Gastrocnemius medialis (tissue), 4 donors: ENCODE data around the gene SMAD3. TPM values are rescaled to one million over a fixed set of nuclear protein-coding genes. Genes with fewer than 3 reads are reported as not detected.
A peak's percentile ranks its signal among the peaks of the same experiment; 100 is the strongest.

Experiments
- ATAC-seq, 2 donors: fragments of 150-250 bp; one replicate each; pipeline ENCODE4 v1.9.1; 2016
- DNase-seq, 2 donors: peaks; one replicate each; pipeline ENCODE4 v3.0.0-alpha.2; 2019
- H3K27ac ChIP-seq, 4 donors: fragments of 200-600 bp; sonication (generic); 1 replicate in 1 of 4; 2 replicates in 3 of 4; pipeline ENCODE4 v1.5.1; 2016 to 2018; ENCODE audit warnings: mild to moderate bottlenecking in 2 of 4, moderate library complexity in 1 of 4
- H3K27me3 ChIP-seq, 3 donors: fragments of 200-600 bp; sonication (generic) in 2 of 3; 1 replicate in 1 of 3; 2 replicates in 2 of 3; pipeline versions ENCODE4 v1.5.1 to v1.6.0; 2016 to 2019; ENCODE audit warnings: mild to moderate bottlenecking in 1 of 3, moderate library complexity in 1 of 3
- H3K36me3 ChIP-seq, 2 donors: fragments of 200-600 bp; sonication (generic) in 1 of 2; one replicate each; pipeline ENCODE4 v1.5.1; 2017 to 2018
- H3K4me1 ChIP-seq, 2 donors: fragments of 200-600 bp; sonication (generic) in 1 of 2; one replicate each; pipeline ENCODE4 v1.5.1; 2016 to 2017; ENCODE audit warnings: mild to moderate bottlenecking in 2 of 2
- H3K4me3 ChIP-seq, 4 donors: fragments of 200-600 bp; sonication (generic) in 3 of 4; 1 replicate in 1 of 4; 2 replicates in 3 of 4; pipeline ENCODE4 v1.5.1; 2016 to 2019; ENCODE audit warnings: mild to moderate bottlenecking in 2 of 4
- H3K9me3 ChIP-seq, 3 donors: fragments of 200-600 bp; sonication (generic) in 2 of 3; 1 replicate in 1 of 3; 2 replicates in 2 of 3; pipeline ENCODE4 v1.5.1; 2016 to 2019
- POLR2A ChIP-seq, 2 donors: fragments of 450-650 bp; IDR thresholded peaks; one replicate each; pipeline ENCODE4 v1.6.1; 2017; ENCODE audit warnings: antibody characterized with exemption in 2 of 2, mild to moderate bottlenecking in 2 of 2, moderate library complexity in 2 of 2
- in situ Hi-C, 4 donors: fragments of 200-750 bp; cut with MboI; loops; one replicate each; pipeline versions ENCODE4 v1.15.0 to v1.8.0; 2017; ENCODE audit warnings: low sequenced_read_pairs in 4 of 4
- intact Hi-C: fragments of 100-400 bp; cut with DNase I; formaldehyde crosslinking; loops from one replicate; pipeline ENCODE4 v1.15.1; 2023; ENCODE audit warnings: low total_unique reads
- total RNA-seq, 4 donors: library from RNA; depleted of rRNA; stranded (reverse); fragments of >200 nt; gene quantifications; one replicate each; pipeline versions ENCODE4 v1.1.0 to v1.2.3, GENCODE V29; 2016
- TF ChIP-seq, protein P1 (sequence below), 5 experiments: fragments of 450-650 bp in 3 of 5; fragments of 200-600 bp in 2 of 5; sonication (generic) in 2 of 5; IDR thresholded peaks in 4 of 5; conservative IDR thresholded peaks in 1 of 5; 1 replicate in 4 of 5; 2 replicates in 1 of 5; pipeline ENCODE4 v1.5.1; 2016 to 2019; ENCODE audit warnings: antibody characterized with exemption in 5 of 5, mild to moderate bottlenecking in 3 of 5, moderate library complexity in 3 of 5

SMAD3 gene
- total RNA-seq, 4 donors from 2014 or later, result 15.9 to 61.7 (median 26.3) TPM

DNA sequence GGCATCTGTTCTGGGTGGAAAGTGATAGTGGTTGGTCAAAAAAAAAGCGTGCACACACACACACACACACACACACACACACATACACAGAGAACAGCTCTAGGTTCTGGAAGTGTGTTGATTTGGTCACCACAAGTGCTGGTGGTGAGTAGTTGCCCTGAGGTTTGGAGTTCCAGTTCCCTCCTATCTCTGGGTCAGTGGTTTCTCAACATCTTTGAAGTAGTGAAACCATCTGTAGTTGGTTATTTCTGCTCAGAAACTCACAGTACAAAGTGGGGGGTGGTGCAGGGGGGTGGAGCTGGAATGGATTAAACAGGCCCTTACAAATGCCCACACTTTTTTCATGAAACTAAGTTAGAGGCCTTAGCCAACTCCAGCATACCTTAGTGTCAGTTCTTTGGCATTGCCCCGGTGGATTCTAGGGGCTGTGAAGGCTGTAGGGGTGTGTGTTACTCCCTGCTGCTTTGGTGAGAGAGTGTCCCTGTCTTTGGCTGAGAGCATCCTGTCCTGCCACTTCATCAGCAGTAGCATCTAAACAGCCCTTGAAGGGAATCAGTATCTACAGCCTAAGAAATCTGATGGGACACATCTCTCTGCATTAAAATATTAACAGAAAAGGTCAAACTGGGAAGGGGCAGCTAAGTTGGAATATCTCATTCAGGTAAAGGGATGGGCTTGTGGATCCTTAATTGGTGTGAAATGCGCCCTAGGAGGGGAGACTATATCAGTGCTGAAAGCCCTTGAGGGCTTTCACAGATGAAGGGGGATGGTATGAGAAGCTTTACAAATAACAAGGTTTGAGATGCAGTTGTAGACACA is 20.6 kb downstream of the SMAD3 start:
- DNase-seq, result no peak
- no peak overlapping the region for H3K4me3 ChIP-seq
- in situ Hi-C loops (no loop called here), intact Hi-C loops (no loop called here)
- H3K36me3 ChIP-seq, result no peaks in the 10 kb centered on the region
- no peaks in the 10 kb centered on the region for H3K9me3 ChIP-seq
- H3K27ac ChIP-seq, result peak overlapping the region in 3 of 4 donors; percentile 42 to 98 (median 97)
- H3K4me1 ChIP-seq, result peaks cover 92 to 98% of the 10 kb centered on the region in 2 donors
- no peak for TF ChIP-seq POLR2A (IDR thresholded peaks at IDR 0.05)
- TF ChIP-seq, protein P1, sequence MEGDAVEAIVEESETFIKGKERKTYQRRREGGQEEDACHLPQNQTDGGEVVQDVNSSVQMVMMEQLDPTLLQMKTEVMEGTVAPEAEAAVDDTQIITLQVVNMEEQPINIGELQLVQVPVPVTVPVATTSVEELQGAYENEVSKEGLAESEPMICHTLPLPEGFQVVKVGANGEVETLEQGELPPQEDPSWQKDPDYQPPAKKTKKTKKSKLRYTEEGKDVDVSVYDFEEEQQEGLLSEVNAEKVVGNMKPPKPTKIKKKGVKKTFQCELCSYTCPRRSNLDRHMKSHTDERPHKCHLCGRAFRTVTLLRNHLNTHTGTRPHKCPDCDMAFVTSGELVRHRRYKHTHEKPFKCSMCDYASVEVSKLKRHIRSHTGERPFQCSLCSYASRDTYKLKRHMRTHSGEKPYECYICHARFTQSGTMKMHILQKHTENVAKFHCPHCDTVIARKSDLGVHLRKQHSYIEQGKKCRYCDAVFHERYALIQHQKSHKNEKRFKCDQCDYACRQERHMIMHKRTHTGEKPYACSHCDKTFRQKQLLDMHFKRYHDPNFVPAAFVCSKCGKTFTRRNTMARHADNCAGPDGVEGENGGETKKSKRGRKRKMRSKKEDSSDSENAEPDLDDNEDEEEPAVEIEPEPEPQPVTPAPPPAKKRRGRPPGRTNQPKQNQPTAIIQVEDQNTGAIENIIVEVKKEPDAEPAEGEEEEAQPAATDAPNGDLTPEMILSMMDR (IDR thresholded peaks at IDR 0.05 in 4 of 5, conservative IDR thresholded peaks at IDR 0.05 in 1 of 5), result no peak
- ATAC-seq, result no peak
- H3K27me3 ChIP-seq, result no peaks in the 10 kb centered on the region

DNA sequence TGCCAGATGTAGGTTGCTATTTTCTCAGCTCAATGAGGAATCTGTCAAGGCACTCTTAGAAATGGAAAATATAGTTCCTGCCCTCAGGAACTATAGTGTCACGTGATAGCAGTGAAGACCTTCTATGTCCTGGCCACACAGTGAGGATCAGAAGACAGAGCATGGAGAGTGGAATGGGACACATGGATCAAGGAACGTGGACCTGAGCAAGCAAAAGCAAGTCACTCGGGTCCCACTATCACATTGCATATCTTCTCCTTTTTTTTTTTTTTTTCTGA is 21.2 kb downstream of the SMAD3 start:
- H3K4me1 ChIP-seq, result peaks cover 94 to 96% of the 10 kb centered on the region in 2 donors
- intact Hi-C loops (no loop called here), in situ Hi-C loops (no loop called here)
- no peaks in the 10 kb centered on the region for H3K27me3 ChIP-seq
- no peak for TF ChIP-seq POLR2A (IDR thresholded peaks at IDR 0.05)
- TF ChIP-seq, protein P1 (IDR thresholded peaks at IDR 0.05 in 4 of 5, conservative IDR thresholded peaks at IDR 0.05 in 1 of 5), result no peak
- no peak for ATAC-seq
- peak overlapping the region in 3 of 4 donors; percentile 42 to 98 (median 97) for H3K27ac ChIP-seq
- no peak for DNase-seq
- H3K9me3 ChIP-seq, result no peaks in the 10 kb centered on the region
- H3K36me3 ChIP-seq, result no peaks in the 10 kb centered on the region
- no peak overlapping the region for H3K4me3 ChIP-seq

DNA sequence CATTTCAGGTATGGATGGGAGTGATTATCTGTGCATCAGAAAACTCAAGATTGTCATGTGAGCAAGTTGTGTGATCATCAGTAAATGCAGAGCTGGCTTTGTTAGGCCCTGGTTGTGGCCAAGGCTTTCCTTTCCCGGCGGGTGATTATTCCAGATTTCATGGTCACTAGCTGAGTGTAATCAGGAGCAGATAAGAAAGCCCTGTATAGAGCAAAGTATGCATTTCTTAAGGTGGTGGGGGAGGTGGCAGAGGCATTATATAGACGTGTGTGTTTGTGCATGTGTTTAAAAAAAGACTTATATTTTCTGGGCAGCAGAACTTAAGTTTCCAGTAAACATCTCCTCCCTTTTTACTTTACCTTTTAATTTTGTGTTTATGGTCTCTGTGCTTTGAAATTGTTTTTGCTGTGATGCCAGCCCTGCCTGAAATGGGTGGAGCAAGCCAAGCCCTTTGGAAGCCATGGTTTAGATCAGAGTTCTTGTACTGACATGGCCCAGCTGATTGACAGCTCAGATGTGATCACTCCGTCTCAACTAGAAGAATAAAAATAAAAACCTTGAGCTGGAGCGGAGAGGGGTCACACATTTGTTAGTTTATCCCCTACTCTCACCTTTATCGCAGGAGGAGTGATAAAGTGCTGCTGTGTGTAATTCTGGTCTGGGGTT is 22.2 kb downstream of the SMAD3 start:
- Histone ChIP-seq H3K4me3 (no peak overlapping the region), H3K27ac (peak overlapping the region; percentile 27 to 98 (median 70)), H3K4me1 (peaks cover 94 to 96% of the 10 kb centered on the region in 2 donors), H3K27me3 (no peaks in the 10 kb centered on the region), H3K36me3 (no peaks in the 10 kb centered on the region), H3K9me3 (no peaks in the 10 kb centered on the region)
- no peak for DNase-seq
- intact Hi-C loops, result no loop called here
- no peak for TF ChIP-seq POLR2A (IDR thresholded peaks at IDR 0.05)
- TF ChIP-seq, protein P1 (IDR thresholded peaks at IDR 0.05 in 4 of 5, conservative IDR thresholded peaks at IDR 0.05 in 1 of 5), result no peak
- in situ Hi-C loops, result no loop called here
- ATAC-seq, result no peak

DNA sequence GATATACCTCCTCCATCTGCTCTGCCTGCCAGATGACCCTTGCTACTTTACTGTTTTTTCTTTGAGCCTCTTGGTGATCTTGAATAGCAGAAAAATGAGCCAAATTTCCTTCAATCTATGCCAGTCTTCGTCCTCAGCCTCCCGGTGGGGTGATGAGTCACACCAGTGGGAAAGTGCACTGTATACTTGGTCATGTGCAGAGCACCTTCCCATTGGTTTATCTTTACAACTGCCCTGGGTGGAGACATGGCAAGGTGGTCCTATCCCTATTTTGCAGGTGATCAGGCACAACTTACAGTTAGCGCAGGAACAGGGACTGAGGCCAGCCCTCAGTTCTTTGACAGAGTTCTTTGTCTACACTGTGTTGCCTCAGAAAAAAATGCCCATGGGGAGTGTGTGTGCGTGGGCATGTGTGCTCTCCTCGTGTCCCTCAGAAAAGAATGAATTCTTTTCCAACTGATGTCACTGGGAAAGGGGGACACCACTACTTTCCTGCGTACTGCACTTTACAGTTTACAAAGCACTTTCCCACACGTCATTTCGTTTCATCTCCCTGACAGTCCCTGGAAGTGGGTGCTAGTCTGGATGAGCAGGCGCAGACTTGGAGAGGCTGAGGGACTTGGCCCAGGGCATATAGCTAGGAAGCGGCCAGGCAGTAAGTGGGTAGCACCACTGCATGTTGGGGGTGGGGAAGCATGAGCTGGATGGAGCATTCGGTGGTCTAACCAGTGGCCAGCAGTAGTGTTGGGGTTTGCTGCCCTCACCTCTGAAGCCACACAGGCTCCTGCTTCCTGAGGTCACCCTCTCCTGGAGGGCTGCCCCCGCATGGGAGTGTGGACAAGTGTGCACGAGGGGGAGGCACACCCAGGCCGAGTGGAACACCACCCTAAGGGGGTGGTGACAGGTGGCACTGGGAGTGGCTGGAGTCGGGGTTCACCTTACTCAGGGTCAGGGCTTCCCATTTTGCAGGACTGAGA is 24.1 kb downstream of the SMAD3 start:
- no peak overlapping the region for H3K4me3 ChIP-seq
- H3K9me3 ChIP-seq, result no peaks in the 10 kb centered on the region
- peak overlapping the region; percentile 79 to 98 (median 90) for H3K27ac ChIP-seq
- TF ChIP-seq POLR2A (IDR thresholded peaks at IDR 0.05), result no peak
- TF ChIP-seq, protein P1 (IDR thresholded peaks at IDR 0.05 in 4 of 5, conservative IDR thresholded peaks at IDR 0.05 in 1 of 5), result no peak
- H3K4me1 ChIP-seq, result peaks cover 90 to 96% of the 10 kb centered on the region in 2 donors
- DNase-seq (no peak), ATAC-seq (no peak)
- intact Hi-C loops, result no loop called here
- in situ Hi-C loops, result no loop called here
- H3K27me3 ChIP-seq, result no peaks in the 10 kb centered on the region
- no peaks in the 10 kb centered on the region for H3K36me3 ChIP-seq
